ENCODE data around the gene ARPC2. TPM values are rescaled to one million over a fixed set of nuclear protein-coding genes. Genes with fewer than 3 reads are reported as not detected.
"Not testable (repeated sequence)": the region's sequence is repeated elsewhere in the genome, so short reads cannot be mapped to it uniquely, and the experiment has no call there.

ARPC2 gene
- polyA plus RNA-seq (2012; ENCODE audit: missing spikeins): 520 TPM

- DNase-seq (ENCODE audit: insufficient read length): peak; percentile 90
- peak; percentile 98 for FAIRE-seq
- TF ChIP-seq POLR2A (IDR thresholded peaks at IDR 0.05; ENCODE audit: low read depth, low read length): peak; percentile 73
- TF ChIP-seq TAF1 (IDR thresholded peaks at IDR 0.05; ENCODE audit: borderline replicate concordance, low read depth, low read length): peak; percentile 52; the same call in 1 of the 2 replicates
- TF ChIP-seq POLR2AphosphoS5 (IDR thresholded peaks at IDR 0.05; ENCODE audit: low read depth, low read length): peak; percentile 62
These were observed at the start of gene ARPC2 for GRCh38 chr2:218216674-218217359. TSS of gene ARPC2 (plus strand) at chr2:218217189. CDS start at chr2:218217471, 282 bp downstream.

GRCh38 chr2:218168016-218168415 lies 49.0 kb upstream of the ARPC2 start:
- DNase-seq (ENCODE audit: insufficient read length) (no peak), FAIRE-seq (no peak)
- TF ChIP-seq TAF1 (IDR thresholded peaks at IDR 0.05; ENCODE audit: borderline replicate concordance, low read depth, low read length): no peak
- no peak for TF ChIP-seq POLR2A (IDR thresholded peaks at IDR 0.05; ENCODE audit: low read depth, low read length)
- no peak for TF ChIP-seq POLR2AphosphoS5 (IDR thresholded peaks at IDR 0.05; ENCODE audit: low read depth, low read length)

GRCh38 chr2:218168635-218169462 lies 48.1 kb upstream of the ARPC2 start:
- no peak for TF ChIP-seq POLR2A (IDR thresholded peaks at IDR 0.05; ENCODE audit: low read depth, low read length)
- TF ChIP-seq TAF1 (IDR thresholded peaks at IDR 0.05; ENCODE audit: borderline replicate concordance, low read depth, low read length): no peak
- TF ChIP-seq POLR2AphosphoS5 (IDR thresholded peaks at IDR 0.05; ENCODE audit: low read depth, low read length): no peak

GRCh38 chr2:218169757-218170546 lies 47.0 kb upstream of the ARPC2 start:
- TF ChIP-seq TAF1 (IDR thresholded peaks at IDR 0.05; ENCODE audit: borderline replicate concordance, low read depth, low read length) (no peak), POLR2AphosphoS5 (IDR thresholded peaks at IDR 0.05; ENCODE audit: low read depth, low read length) (no peak), POLR2A (IDR thresholded peaks at IDR 0.05; ENCODE audit: low read depth, low read length) (no peak)
- DNase-seq (ENCODE audit: insufficient read length): no peak
- no peak for FAIRE-seq

More at GRCh38 chr2:218168635-218169462, 48.1 kb upstream of the ARPC2 start:
- peak; percentile 61 for FAIRE-seq
- peak; percentile 37 for DNase-seq (ENCODE audit: insufficient read length)

GRCh38 chr2:218171744-218172143 lies 45.2 kb upstream of the ARPC2 start:
- DNase-seq (ENCODE audit: insufficient read length); FAIRE-seq: not testable (repeated sequence)

- TF ChIP-seq POLR2A (IDR thresholded peaks at IDR 0.05; ENCODE audit: low read depth, low read length) (no peak), TAF1 (IDR thresholded peaks at IDR 0.05; ENCODE audit: borderline replicate concordance, low read depth, low read length) (no peak), POLR2AphosphoS5 (IDR thresholded peaks at IDR 0.05; ENCODE audit: low read depth, low read length) (no peak)
- DNase-seq (ENCODE audit: insufficient read length): no peak
- no peak for FAIRE-seq
These were observed 44.1 kb upstream of the ARPC2 start for GRCh38 chr2:218172845-218173244.

GRCh38 chr2:218179782-218180181 lies 37.2 kb upstream of the ARPC2 start:
- DNase-seq (ENCODE audit: insufficient read length) (no peak), FAIRE-seq (no peak)
- TF ChIP-seq POLR2AphosphoS5 (IDR thresholded peaks at IDR 0.05; ENCODE audit: low read depth, low read length): no peak

- no peak for DNase-seq (ENCODE audit: insufficient read length)
- FAIRE-seq: peak; percentile 36
- no peak for TF ChIP-seq POLR2AphosphoS5 (IDR thresholded peaks at IDR 0.05; ENCODE audit: low read depth, low read length)
These were observed 36.4 kb upstream of the ARPC2 start for GRCh38 chr2:218180467-218181114.

GRCh38 chr2:218184331-218184730 lies 32.7 kb upstream of the ARPC2 start:
- no peak for FAIRE-seq
- TF ChIP-seq POLR2AphosphoS5 (IDR thresholded peaks at IDR 0.05; ENCODE audit: low read depth, low read length): no peak
- TF ChIP-seq POLR2A (IDR thresholded peaks at IDR 0.05; ENCODE audit: low read depth, low read length): no peak
- TF ChIP-seq TAF1 (IDR thresholded peaks at IDR 0.05; ENCODE audit: borderline replicate concordance, low read depth, low read length): no peak
- DNase-seq (ENCODE audit: insufficient read length): no peak

- TF ChIP-seq TAF1 (IDR thresholded peaks at IDR 0.05; ENCODE audit: borderline replicate concordance, low read depth, low read length): no peak
- TF ChIP-seq POLR2AphosphoS5 (IDR thresholded peaks at IDR 0.05; ENCODE audit: low read depth, low read length): no peak
- peak; percentile 32 for DNase-seq (ENCODE audit: insufficient read length)
- FAIRE-seq: peak; percentile 70
These were observed 30.6 kb upstream of the ARPC2 start for GRCh38 chr2:218186355-218186766.

- FAIRE-seq: no peak
- no peak for DNase-seq (ENCODE audit: insufficient read length)
- TF ChIP-seq POLR2A (IDR thresholded peaks at IDR 0.05; ENCODE audit: low read depth, low read length): no peak
- TF ChIP-seq TAF1 (IDR thresholded peaks at IDR 0.05; ENCODE audit: borderline replicate concordance, low read depth, low read length): no peak
- TF ChIP-seq POLR2AphosphoS5 (IDR thresholded peaks at IDR 0.05; ENCODE audit: low read depth, low read length): no peak
These were observed 30.1 kb upstream of the ARPC2 start for GRCh38 chr2:218186876-218187275.
